GM21381 (cell line): ENCODE measurements around the gene TOE1.

Experiments used
- ATAC-seq: cut with Tn5 transposase; IDR thresholded peaks from one replicate; pipeline ENCODE4 v1.9.1; 2021; ENCODE audit warnings: mild to moderate bottlenecking, moderate library complexity; ENCODE audit not compliant: unreplicated experiment

Gene TOE1

DNA sequence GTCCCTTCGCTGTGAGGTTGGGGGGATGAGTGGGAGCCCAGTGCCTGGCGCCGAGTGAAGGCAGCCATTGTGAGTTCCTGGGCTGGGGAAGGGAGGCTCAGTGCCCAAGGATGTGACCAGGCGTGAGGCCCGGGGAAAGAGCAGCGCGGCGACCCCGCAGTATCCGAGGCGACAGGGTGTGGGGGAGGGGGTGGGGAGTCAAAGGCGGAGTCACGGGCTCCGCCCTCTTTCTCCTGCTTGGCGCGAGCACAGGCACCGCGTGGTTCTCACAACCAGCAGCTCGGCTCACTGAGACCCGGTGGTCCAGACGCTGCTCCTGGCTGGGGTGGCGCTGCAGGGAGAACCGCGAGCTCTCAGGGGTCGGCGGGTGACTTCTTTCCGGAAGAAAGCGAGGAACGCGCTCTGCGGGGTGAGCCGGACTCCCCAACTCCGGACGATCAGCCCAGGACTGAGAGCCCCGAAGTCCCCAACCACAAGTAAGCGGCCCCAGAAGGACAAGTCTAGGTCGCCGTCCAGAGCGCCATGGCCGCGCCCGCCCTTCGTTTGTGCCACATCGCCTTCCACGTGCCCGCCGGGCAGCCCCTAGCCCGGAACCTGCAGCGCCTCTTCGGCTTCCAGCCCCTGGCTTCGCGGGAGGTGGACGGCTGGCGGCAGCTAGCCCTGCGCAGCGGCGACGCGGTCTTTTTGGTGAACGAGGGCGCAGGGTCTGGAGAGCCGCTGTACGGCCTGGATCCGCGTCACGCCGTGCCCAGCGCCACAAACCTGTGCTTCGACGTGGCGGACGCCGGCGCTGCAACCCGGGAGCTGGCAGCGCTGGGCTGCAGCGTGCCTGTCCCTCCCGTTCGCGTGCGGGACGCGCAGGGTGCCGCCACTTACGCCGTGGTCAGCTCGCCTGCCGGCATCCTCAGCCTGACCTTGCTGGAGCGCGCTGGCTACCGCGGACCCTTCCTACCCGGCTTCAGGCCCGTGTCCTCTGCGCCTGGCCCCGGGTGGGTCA is 13.0 kb upstream of the TOE1 start, which contains the start of gene HPDL:
HPDL (plus strand) TSS at position 269 of the 997 bp plus-strand sequence; CDS start at position 523, 254 bp downstream.
- ATAC-seq = peak; percentile 60

- no peak for ATAC-seq
Observed at GRCh38 chr1:45327644-45328515, 12.1 kb upstream of the TOE1 start.

DNA sequence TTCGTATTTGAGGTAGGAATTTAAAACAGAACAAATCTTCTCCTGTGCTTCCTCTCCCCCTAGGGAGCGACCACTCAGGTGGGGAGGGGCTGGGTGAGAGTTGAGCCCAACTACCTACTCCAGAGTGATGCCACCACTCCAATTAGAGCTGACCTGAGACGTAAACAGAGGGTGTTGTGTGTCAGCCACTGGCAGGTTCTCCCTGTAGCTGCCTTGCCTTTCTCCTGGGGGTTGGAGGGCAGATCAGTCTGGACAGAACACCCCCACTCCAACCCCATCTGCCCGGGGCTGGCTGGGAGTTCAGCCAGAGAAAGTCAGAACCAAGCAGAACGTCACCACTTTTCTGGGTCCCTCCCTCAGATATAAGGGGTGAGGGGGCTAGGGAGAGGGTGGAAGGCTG is 11.3 kb upstream of the TOE1 start:
- ATAC-seq = no peak

GRCh38 chr1:45329445-45329844 is 10.5 kb upstream of the TOE1 start:
- ATAC-seq = no peak

DNA sequence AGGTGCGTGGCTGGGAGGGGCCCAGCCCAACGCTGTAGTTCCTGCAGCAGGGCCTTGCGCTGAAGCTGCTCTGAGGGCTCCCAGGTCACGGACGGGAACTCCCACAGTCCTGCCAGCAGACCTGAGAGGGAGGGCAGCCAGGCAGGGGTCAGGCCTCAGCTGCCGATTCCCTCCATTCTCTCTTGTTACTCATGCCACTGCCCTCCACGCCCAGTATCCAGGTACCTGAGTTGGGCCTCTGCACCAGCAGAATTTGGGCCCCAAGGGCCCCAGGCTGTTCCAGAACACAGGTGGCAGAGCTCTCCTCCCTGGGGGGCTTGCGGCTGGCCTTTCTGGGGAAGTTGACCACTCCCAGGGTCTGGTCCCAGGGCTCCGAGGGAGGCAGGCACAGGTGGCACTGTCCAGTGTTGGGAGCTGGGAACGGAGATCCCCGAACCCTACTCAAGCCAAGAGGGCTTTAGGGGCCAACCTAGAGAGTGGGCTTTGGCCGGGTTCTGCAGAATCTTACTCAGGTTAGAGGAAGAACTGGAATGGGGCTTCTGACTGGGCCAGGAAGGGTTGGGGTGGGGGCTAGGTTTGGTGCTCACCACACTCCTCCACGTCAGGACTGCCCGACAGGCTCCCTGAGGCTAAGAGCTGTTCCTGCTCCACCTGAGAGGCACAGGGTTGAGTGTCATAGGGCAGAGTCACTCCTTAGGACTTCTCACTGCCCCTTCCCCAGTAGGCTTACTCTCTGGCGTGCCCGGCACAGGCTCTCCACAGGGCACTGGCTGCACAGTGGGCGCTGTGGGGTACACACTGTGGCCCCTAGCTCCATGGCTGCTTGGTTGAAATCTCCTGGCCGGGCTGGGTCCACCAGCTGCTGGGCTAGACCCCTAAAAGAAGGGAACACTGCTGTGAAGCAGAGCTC is 8.3 kb upstream of the TOE1 start:
- no peak for ATAC-seq

DNA sequence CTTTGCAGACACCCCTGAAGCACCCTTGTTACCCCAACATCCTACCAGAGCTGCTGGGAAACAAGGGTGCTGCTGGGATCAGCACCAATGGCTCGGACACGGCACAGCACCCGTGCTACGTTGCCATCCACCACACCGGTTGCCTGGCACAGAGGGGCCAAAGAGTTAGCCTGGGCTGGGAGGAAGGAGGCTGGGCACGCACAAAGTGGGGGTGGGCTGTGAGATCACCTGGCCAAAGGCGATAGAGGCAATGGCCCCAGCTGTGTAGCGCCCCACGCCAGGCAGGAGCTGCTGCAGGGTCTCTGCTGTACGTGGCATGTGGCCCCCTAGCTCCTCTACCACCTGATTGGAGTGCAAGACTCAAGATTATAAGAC is 7.6 kb upstream of the TOE1 start:
- ATAC-seq = no peak

- ATAC-seq = no peak
Observed at GRCh38 chr1:45334308-45335245, 5.4 kb upstream of the TOE1 start.

DNA sequence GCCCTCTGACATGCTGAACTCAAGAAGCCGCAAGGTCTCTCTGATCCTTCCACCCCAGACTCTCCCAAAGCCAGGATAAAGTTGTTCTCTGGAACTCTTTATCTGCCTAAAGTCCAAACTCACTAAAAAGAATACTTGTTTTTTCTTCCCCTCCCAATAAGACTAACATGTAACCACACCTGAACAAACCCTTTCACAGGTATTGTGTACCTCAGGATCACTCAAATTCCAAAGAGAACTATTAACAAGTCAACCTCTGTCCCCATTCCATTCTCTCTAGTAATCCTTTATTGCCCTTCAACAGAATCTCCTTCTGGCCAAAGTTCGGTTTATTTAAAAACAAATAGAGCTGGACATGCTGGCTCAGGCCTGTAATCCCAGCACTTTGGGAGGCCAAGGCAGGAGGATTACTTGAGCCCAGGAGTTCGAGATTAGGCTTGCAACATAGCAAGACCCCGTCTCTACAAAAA is 4.1 kb upstream of the TOE1 start:
- ATAC-seq = no peak

- no peak for ATAC-seq
Observed at GRCh38 chr1:45337630-45338325, 2.2 kb upstream of the TOE1 start.

- no peak for ATAC-seq
Observed at GRCh38 chr1:45340816-45341466, 971 bp downstream of the TOE1 start.

GRCh38 chr1:45344499-45344898 is 4.5 kb downstream of the TOE1 start:
- ATAC-seq = no peak

DNA sequence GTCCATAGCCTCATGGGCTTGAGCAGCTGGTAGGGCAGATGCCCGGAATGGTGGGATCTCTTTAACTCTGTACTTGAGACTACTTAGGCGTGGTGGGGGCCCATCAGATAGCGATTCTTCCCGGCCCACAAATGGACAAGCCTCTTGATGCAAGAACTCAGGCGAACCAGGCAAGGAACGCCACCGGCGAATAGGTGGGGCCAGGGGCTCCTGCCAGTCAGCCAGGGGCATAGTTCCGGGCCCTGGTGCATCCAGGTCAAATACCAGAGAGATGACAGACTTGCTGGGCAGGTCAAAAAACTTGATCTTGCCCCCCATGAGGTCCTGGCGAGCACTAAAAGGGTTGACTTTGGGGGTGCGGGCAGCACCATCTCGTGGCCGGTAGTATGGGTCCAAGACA is 5.0 kb downstream of the TOE1 start:
- no peak for ATAC-seq

- ATAC-seq = no peak
Observed at GRCh38 chr1:45346473-45346872, 6.5 kb downstream of the TOE1 start.

DNA sequence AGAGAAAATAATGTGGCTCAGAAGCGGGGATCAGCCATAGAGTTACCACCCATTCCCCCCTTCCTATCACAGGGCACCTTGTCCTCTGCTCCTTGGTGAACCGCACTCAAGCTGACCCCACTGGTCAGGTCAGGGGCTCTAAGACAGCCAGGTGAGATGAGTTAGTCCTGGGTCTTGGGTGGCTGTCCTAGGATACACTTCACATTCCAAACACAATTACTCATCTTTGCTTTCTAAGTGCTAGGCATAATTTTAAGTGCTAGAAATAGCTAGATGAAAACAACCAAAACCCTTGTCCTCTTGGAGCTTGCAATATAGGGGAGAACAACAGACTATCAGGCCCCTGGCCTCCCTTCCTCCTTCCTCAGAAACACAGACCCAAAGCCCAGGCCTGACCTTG is 8.1 kb downstream of the TOE1 start:
- no peak for ATAC-seq

- no peak for ATAC-seq
Observed at GRCh38 chr1:45348609-45348965, 8.6 kb downstream of the TOE1 start.

- ATAC-seq = no peak
Observed at GRCh38 chr1:45348966-45349677, 9.2 kb downstream of the TOE1 start.

- ATAC-seq = no peak
Observed at GRCh38 chr1:45351508-45351907, 11.5 kb downstream of the TOE1 start.

- no peak for ATAC-seq
Observed at GRCh38 chr1:45353685-45354084, 13.7 kb downstream of the TOE1 start.
